ENCODE data around the gene NCR2. TPM values are rescaled to one million over a fixed set of nuclear protein-coding genes. Genes with fewer than 3 reads are reported as not detected.

The NCR2 gene
- total RNA-seq, 1 donor from 2014 or later, result not detected

Small RNAs within 50 kb of the gene (small RNA-seq; reads per million reads assigned to genes)
- not detected for gene RNU6-643P

Other genes starting within 250 kb of the NCR2 start
- gene TREML1, start 181.3 kb upstream of the NCR2 start, total RNA-seq, result not detected
- 10.5 TPM for gene TREM2, start 172.5 kb upstream of the NCR2 start, total RNA-seq
- not detected for gene TREML2, start 134.5 kb upstream of the NCR2 start, total RNA-seq
- not detected for gene TREML4, start 107.3 kb upstream of the NCR2 start, total RNA-seq
- gene TREM1, start 48.9 kb upstream of the NCR2 start, total RNA-seq, result not detected
- 0.94 TPM for gene FOXP4, start 210.8 kb downstream of the NCR2 start, total RNA-seq